KOPT-K1 (cell line): Measurements from ENCODE around the gene HAP1.

Experiments used
- H3K27ac ChIP-seq: fragments of 200-600 bp; sonication (generic); 2 replicates; pipeline ENCODE4 v1.5.1; 2016; ENCODE audit warnings: antibody characterized with exemption, mild to moderate bottlenecking, low read depth, low read length; ENCODE audit not compliant: poor library complexity, severe bottlenecking
- H3K36me3 ChIP-seq: fragments of 200-600 bp; sonication (generic); 2 replicates; pipeline ENCODE4 v1.5.1; 2017; ENCODE audit warnings: antibody characterized with exemption, mild to moderate bottlenecking, low read length, moderate library complexity; ENCODE audit not compliant: insufficient read depth
- H3K9me3 ChIP-seq: fragments of 200-600 bp; sonication (generic); 2 replicates; pipeline ENCODE4 v1.5.1; 2017; ENCODE audit warnings: antibody characterized with exemption, low read length, mild to moderate bottlenecking; ENCODE audit not compliant: insufficient read depth, poor library complexity, severe bottlenecking

The HAP1 gene

DNA sequence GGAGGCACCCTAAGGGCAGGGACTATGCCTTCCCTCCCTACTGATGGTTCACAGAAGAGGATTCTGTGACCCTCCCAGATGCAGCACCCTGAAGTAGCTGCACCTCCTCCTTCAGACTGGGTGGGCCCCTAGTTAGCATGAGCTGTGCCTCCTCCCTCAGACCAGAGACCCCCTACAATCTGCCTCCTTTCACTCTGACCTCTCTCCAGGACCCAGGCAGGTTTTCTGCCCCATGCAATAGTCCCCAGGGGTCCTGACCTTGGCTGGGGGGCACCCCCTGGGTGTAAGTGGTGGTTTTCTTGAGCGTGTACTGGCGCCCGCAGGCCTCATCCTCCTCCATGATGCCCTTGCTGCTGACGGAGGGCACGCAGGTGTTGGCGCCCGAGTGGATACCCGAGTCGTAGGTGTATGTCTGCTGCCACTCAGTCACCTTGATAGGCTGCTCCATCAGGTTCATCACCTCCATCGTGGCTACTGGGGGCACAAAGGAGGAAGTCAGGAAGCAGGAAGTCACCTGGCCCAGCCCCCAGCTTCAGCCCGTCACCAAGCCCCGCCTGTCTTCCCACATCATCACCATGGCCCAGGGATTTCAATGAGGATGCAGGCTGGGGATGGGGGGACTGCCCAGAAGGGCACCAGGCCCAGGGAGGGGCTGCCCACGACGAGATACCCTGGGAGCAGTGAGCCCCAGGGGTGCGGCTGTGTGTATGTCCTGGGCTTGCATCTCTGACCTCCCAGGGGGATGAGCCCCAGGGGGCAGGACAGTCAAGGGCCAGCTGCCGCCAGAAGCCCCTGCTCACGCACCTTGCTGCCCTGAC lies 37.2 kb upstream of the HAP1 start:
- H3K36me3 ChIP-seq: no peaks in the 10 kb centered on the region
- no peak overlapping the region for H3K27ac ChIP-seq
- no peaks in the 10 kb centered on the region for H3K9me3 ChIP-seq

DNA sequence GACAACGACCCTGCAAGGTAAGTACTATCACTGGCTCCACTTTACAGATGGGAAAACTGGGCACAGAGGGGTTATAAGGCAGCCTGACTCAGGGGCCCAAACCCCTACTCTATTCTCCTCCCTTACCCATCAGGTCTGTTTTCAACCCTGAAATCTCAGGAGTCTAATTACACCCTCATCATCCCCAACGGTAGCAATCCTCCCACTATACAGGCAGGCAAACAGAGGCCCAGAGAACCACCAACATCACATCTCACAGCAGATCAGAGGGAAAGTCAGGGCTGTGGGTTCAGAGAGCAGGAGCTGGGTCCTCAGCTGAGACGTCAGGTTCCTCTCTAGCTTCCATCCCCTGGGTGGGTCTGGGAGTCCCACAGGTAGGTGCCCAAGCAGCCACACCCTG lies 35.5 kb upstream of the HAP1 start:
- H3K27ac ChIP-seq: no peak overlapping the region
- H3K36me3 ChIP-seq: no peaks in the 10 kb centered on the region
- H3K9me3 ChIP-seq: no peaks in the 10 kb centered on the region

DNA sequence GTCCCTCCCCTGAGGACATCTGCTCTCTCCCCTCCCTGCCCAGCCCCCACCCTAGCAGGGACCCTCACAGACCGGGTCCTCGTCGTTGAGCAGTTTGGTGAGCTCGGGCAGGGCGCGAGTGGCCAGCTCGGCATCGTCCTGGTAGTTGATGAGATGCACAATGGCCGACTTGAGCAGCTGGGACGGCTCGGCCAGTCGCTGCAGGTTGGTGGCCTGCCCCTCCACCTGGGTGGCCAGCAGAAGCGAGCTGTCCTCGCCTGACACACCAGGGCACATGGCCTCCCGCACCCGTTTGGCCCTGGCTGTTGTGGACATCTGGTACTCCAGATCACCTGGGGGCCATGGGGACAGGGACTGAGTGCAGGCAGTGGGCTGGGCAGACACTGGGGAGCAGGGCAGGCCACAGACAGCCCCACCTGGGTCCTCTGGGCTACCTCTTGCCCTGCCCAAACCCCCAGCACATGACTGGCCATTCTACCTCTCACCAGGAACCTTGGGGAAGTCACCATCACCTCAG lies 35.0 kb upstream of the HAP1 start:
- H3K36me3 ChIP-seq: no peaks in the 10 kb centered on the region
- no peak overlapping the region for H3K27ac ChIP-seq
- H3K9me3 ChIP-seq: no peaks in the 10 kb centered on the region

DNA sequence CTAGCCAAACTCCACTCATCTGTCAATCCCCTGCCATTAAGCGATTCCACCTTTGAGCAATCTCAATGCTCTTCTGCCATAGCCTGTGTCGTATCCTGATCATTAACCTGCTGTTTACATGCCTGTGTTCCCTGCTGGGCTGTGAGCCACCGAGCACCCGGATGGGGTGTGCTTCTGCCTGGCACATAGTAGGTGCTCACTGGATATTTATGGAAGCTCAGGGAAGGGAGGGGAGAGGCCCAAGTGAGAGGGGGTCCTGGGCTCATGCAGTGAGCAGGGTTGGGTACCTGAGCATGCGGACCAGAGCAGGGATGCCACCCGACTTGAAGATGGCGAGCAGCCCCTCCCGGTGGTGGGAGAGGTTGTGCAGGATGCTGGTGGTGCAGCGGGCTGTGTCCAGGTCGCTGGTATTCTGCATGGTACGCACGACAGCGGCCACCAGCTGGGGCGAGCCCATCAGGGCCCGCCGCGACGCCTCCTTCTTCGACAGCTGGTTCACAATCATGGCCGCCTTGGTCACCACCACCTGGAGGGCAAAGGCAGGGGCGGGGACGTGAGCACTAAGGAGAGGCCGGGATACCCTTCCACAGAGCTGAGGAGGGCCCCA lies 34.3 kb upstream of the HAP1 start:
- H3K27ac ChIP-seq: no peak overlapping the region
- H3K36me3 ChIP-seq: no peaks in the 10 kb centered on the region
- H3K9me3 ChIP-seq: no peaks in the 10 kb centered on the region

DNA sequence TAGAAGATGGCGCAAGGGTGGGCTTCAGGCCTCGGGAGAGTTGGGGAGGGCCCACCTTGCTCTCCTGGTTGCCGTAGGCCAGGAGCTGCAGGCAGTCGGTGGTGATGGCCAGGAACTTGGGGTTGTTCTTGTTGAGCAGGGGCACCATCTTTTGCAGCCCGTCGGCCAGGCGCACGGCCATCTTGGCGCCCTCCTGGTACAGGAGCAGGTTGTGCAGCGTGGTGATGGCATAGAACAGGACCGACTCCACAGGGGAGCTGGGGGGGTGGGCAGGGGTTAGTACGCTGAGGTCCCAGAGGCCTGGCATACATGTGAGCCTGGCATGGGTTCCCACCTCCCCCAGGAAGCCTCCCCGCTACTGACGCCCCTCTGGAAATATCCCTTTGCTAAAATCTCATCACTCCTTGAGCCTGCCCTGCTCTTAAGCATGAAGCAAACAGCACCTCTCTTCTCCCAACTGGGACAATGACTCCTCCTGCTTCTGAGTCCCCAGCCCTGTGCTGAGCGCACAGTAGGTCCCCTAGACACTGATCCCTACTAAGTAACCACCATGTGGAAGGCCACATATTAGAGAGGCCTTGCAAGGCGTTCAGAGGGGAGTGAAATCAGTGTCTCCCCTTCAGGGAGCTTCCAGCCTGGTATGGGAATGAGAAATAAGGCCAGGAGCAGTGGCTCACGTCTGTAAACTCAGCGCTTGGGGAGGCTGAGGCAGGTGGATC lies 33.0 kb upstream of the HAP1 start:
- no peak overlapping the region for H3K27ac ChIP-seq
- H3K9me3 ChIP-seq: no peaks in the 10 kb centered on the region
- no peaks in the 10 kb centered on the region for H3K36me3 ChIP-seq

DNA sequence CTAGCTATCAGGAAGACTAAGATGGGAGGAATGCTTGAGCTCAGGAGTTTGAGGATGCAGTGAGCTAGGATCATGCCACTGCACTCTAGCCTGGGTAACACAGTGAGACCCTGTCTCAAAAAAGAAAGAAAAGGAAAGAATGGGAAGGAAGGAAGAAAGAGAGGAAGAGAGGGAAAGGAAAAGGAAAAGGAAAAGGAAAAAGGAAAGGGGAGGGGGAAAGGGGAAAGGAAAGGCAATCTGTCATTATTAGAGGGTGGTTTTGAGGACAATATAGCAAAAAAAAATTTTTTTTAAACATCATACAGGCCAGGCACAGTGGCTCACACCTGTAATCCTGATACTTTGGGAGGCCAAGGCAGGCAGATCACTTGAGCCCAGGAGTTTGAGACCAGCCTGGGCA lies 31.7 kb upstream of the HAP1 start:
- Histone ChIP-seq H3K9me3 (no peaks in the 10 kb centered on the region), H3K27ac (no peak overlapping the region), H3K36me3 (no peaks in the 10 kb centered on the region)

DNA sequence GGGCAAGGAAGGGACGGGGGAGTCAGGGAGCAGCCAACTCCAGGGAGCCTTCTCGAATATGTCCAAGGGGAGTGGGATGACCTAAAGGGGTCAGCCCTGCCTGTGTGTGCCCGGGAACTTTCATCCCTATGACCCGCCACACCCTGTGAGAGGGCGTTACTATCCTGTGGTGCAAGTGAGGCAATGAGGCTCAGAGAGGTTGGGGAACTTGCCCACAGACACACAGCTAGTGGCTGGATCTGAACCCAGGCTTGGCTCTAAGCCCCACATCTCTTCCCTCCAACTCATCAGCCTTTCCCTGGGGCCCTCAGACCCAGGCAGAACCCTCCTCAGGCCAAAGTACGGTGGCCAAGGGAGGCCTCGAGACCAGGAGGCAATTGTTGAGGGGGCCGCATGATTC lies 28.9 kb upstream of the HAP1 start:
- no peaks in the 10 kb centered on the region for H3K36me3 ChIP-seq
- H3K27ac ChIP-seq: no peak overlapping the region
- no peaks in the 10 kb centered on the region for H3K9me3 ChIP-seq

DNA sequence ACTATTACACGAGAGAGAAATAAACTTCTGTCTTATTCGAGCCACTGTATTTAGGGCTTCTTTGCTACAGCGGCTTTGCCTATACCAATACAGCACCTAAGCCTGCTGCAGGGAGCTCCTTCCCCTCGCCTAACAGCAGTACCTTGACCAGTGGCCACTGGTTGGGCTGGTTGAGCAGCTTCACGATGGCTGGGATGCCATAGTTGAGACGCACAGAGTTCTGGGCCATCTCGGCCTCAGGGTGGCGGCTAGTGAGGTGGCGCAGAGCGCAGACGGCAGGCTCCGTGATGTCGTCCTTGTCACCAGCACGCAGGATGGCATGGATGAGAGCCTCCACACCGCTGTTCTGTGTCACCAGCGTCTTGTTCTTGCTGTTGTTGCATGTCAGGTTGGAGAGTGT lies 28.4 kb upstream of the HAP1 start:
- H3K9me3 ChIP-seq: no peaks in the 10 kb centered on the region
- H3K36me3 ChIP-seq: no peaks in the 10 kb centered on the region
- H3K27ac ChIP-seq: no peak overlapping the region

DNA sequence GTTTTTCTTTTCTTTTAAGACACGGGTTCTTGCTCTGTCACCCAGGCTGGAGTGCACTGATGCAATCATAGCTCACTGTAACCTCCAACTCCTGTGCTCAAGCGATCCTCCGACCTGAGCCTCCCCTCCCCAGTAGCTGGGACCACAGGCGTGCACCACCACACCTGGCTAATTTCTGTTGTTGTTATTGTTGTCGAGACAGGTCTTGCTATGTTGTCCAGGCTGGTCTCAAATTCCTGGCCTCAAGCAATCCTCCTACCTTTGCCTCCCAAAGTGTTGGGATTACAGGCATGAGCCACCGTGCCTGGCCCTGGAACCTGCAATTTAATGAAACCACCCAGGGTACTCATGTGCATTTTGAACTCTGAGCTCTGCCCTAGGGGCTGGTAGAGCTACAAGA lies 27.9 kb upstream of the HAP1 start:
- H3K27ac ChIP-seq: no peak overlapping the region
- H3K9me3 ChIP-seq: no peaks in the 10 kb centered on the region
- H3K36me3 ChIP-seq: no peaks in the 10 kb centered on the region

DNA sequence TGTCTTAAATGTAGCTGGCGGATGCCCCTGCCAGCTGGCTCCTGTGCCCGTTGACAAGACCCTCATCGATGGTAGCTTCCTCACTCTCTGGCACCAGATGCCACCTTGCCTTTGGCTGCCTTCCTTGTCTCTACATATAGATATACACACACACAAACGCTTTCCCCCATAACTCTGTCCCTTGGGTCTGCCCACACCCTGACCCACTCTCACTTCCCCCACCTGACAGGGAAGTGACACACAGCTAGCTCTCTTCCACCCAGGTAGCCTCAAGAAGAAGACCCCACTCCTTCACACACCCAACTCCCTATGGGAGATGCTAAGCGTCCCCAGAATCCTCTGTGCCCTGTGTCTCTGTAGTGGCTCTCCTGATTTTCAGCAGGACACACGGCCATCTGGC lies 26.4 kb upstream of the HAP1 start:
- Histone ChIP-seq H3K27ac (no peak overlapping the region), H3K36me3 (no peaks in the 10 kb centered on the region), H3K9me3 (no peaks in the 10 kb centered on the region)

DNA sequence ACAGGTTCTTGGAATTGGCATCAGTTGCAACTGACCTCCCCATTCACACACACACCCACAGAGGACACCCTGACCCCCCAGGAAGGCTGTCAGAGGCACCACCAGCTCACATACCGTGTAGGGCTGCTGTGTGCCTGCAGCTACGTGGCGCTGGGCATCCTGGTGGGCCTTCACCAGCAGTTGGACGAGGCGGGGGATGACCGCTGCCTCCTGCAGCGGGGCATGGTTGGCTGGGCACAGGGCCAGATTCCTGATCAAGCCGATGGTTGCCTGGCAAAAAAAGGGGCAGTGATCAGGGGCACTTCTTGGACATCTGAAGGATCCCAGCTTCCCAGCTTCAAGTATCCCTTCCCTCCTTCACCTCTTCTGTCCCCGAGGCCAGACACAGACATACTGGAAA lies 24.2 kb upstream of the HAP1 start:
- Histone ChIP-seq H3K27ac (no peak overlapping the region), H3K36me3 (no peaks in the 10 kb centered on the region), H3K9me3 (no peaks in the 10 kb centered on the region)

DNA sequence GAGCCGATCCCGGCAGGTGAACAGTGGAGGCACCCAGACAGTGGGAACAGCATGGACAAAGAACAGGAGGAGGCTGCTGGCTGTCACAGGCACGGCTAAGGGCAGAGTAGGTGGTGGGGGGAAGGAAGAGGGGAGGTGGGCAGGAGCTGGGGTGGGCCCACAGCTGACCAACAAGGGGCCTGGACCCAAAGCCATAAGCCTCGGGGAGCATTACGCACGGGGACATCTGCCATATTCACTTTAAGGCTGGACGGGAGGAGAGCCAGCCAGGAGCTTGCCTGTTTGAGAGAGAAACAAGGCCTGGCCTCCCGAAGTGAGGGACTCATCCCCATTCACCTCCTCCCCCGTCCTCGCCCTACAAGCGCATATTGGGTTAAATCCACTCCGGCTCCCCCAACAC lies 19.6 kb upstream of the HAP1 start:
- H3K9me3 ChIP-seq: no peaks in the 10 kb centered on the region
- no peak overlapping the region for H3K27ac ChIP-seq
- H3K36me3 ChIP-seq: no peaks in the 10 kb centered on the region

DNA sequence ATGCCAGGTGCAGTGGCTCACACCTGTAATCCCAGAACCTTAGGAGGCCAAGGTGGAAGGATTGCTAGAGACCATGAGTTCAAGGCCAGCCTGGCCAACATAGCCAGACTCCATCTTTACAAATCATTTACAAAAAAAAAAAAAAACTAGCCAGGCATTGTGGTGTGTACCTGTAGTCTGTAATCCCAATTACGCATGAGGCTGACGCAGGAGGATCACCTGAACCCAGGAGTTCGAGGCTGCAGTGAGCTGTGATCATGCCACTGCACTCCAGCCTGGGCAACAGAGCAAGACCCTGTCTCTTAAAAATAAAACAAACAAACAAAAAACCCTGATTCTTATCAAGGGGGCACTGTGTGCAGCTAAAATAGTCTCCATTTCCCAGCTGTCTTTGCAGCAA lies 16.8 kb upstream of the HAP1 start:
- no peak overlapping the region for H3K27ac ChIP-seq
- no peaks in the 10 kb centered on the region for H3K9me3 ChIP-seq
- H3K36me3 ChIP-seq: no peaks in the 10 kb centered on the region

DNA sequence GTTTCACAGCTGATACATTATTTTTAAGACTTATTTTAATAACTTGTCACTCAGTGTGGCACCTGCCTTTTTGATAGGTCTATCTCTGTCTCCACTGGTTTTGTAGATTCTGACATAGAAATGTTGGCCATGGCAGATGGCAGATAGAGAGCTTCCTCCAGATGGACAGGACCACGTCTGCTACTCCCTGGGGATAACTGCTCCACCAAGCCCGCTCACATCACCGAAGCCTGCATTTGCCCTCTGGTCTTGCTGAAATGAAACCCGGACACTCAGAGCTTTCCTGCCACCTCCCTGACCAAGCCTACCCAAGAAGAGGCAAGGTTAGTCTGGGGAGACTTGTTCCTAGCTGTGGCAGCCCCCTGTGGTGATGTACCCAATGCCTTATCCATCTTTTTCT lies 16.4 kb upstream of the HAP1 start:
- Histone ChIP-seq H3K36me3 (no peaks in the 10 kb centered on the region), H3K9me3 (no peaks in the 10 kb centered on the region), H3K27ac (no peak overlapping the region)

DNA sequence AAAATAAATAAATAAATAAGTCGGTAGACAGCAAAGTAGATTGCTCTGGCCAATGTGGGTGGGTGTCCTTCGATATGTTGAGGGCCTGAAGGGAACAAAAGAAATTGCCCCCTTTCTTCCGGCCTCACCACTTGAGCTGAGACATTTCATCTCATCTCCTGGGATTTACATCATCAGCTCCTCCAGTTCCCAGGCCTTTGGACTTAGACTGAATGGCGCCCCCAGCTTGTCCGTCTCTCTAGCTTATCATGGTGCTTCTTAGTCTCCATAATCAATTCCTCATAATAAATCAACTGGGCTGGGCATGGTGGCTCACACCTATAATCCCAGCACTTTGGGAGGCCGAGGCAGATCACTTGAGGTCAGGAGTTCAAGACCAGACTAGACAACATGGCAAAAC lies 13.8 kb upstream of the HAP1 start:
- Histone ChIP-seq H3K9me3 (no peaks in the 10 kb centered on the region), H3K27ac (no peak overlapping the region)

More for the DNA sequence above, 13.8 kb upstream of the HAP1 start:
- H3K36me3 ChIP-seq: no peaks in the 10 kb centered on the region
